Prostate gland (tissue), 2 donors: ENCODE data around the gene CD82. TPM values are rescaled to one million over a fixed set of nuclear protein-coding genes. Genes with fewer than 3 reads are reported as not detected.

Source experiments
- DNase-seq: peaks from one replicate; pipeline ENCODE4 v3.0.0-alpha.2; 2019; ENCODE audit warnings: low spot score
- H3K27ac ChIP-seq, 2 donors: fragments of 200-600 bp; sonication (generic); 2 replicates each; pipeline ENCODE4 v1.5.1; 2017 to 2019
- H3K27me3 ChIP-seq: fragments of 200-600 bp; sonication (generic); replicated peaks from 2 replicates; pipeline ENCODE4 v1.5.1; 2019; ENCODE audit not compliant: insufficient read depth
- H3K36me3 ChIP-seq, 2 donors: fragments of 200-600 bp; sonication (generic); 1 replicate in 1 of 2; 2 replicates in 1 of 2; pipeline versions ENCODE4 v1.5.1 to v1.8.1; 2017 to 2019
- H3K4me1 ChIP-seq: fragments of 200-600 bp; sonication (generic); replicated peaks from 2 replicates; pipeline ENCODE4 v1.5.1; 2019
- H3K4me3 ChIP-seq, 2 donors: fragments of 200-600 bp; sonication (generic); 2 replicates each; pipeline ENCODE4 v1.5.1; 2017 to 2019
- H3K9me3 ChIP-seq: fragments of 200-600 bp; sonication (generic); 2 replicates; pipeline ENCODE4 v1.5.1; 2017
- POLR2A ChIP-seq: fragments of 450-650 bp; IDR thresholded peaks from one replicate; pipeline ENCODE4 v1.6.1; 2016; ENCODE audit warnings: antibody characterized with exemption, mild to moderate bottlenecking
- POLR2AphosphoS5 ChIP-seq: sonication (generic); formaldehyde crosslinking; IDR thresholded peaks from one replicate; pipeline ENCODE4 v1.6.1; 2017; ENCODE audit warnings: antibody characterized with exemption
- whole genome bisulfite sequencing: methylation state at CpG from one replicate; pipeline ENCODE4 v1.1.5; 2018; 5-methylcytosine and 5-hydroxymethylcytosine counted together
- intact Hi-C: fragments of 100-400 bp; cut with DNase I; formaldehyde crosslinking; loops from one replicate; pipeline ENCODE4 v1.14.2; 2022
- total RNA-seq, 2 donors: library from RNA; depleted of rRNA; stranded (reverse); fragments of >200 nt; gene quantifications; one replicate each; pipeline ENCODE4 v1.1.0, GENCODE V29; 2016
- TF ChIP-seq, protein P1 (sequence below), 4 experiments: fragments of 200-600 bp in 2 of 4; fragments of 450-650 bp in 2 of 4; sonication (generic) in 2 of 4; IDR thresholded peaks; 1 replicate in 3 of 4; 2 replicates in 1 of 4; pipeline ENCODE4 v1.5.1; 2016 to 2019; ENCODE audit warnings: antibody characterized with exemption in 4 of 4, mild to moderate bottlenecking in 2 of 4, moderate library complexity in 2 of 4

Gene CD82
- total RNA-seq, 2 donors from 2014 or later: 35.1 to 54.6 TPM

- Histone ChIP-seq H3K9me3 (no peaks in the 10 kb centered on the region), H3K36me3 (no peaks in the 10 kb centered on the region), H3K4me3 (no peak overlapping the region), H3K27ac (peak overlapping the region in 1 of 2 donors; percentile 35), H3K4me1 (peaks cover 8% of the 10 kb centered on the region), H3K27me3 (no peaks in the 10 kb centered on the region)
- no peak for TF ChIP-seq POLR2A
- no peak for TF ChIP-seq POLR2AphosphoS5
- TF ChIP-seq, protein P1, sequence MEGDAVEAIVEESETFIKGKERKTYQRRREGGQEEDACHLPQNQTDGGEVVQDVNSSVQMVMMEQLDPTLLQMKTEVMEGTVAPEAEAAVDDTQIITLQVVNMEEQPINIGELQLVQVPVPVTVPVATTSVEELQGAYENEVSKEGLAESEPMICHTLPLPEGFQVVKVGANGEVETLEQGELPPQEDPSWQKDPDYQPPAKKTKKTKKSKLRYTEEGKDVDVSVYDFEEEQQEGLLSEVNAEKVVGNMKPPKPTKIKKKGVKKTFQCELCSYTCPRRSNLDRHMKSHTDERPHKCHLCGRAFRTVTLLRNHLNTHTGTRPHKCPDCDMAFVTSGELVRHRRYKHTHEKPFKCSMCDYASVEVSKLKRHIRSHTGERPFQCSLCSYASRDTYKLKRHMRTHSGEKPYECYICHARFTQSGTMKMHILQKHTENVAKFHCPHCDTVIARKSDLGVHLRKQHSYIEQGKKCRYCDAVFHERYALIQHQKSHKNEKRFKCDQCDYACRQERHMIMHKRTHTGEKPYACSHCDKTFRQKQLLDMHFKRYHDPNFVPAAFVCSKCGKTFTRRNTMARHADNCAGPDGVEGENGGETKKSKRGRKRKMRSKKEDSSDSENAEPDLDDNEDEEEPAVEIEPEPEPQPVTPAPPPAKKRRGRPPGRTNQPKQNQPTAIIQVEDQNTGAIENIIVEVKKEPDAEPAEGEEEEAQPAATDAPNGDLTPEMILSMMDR (IDR thresholded peaks at IDR 0.05): no peak
- DNase-seq: no peak
- intact Hi-C loops: loop anchor here (5.0 to 10.0 kb wide), 2 partner anchors 157 to 329 kb away; partner anchors contain the start of gene TSPAN18
- WGBS: 86% methylated on average over 4 of the region's 4 CpGs
Measured at GRCh38 chr11:44568331-44568657, 2.8 kb downstream of the CD82 start.

DNA sequence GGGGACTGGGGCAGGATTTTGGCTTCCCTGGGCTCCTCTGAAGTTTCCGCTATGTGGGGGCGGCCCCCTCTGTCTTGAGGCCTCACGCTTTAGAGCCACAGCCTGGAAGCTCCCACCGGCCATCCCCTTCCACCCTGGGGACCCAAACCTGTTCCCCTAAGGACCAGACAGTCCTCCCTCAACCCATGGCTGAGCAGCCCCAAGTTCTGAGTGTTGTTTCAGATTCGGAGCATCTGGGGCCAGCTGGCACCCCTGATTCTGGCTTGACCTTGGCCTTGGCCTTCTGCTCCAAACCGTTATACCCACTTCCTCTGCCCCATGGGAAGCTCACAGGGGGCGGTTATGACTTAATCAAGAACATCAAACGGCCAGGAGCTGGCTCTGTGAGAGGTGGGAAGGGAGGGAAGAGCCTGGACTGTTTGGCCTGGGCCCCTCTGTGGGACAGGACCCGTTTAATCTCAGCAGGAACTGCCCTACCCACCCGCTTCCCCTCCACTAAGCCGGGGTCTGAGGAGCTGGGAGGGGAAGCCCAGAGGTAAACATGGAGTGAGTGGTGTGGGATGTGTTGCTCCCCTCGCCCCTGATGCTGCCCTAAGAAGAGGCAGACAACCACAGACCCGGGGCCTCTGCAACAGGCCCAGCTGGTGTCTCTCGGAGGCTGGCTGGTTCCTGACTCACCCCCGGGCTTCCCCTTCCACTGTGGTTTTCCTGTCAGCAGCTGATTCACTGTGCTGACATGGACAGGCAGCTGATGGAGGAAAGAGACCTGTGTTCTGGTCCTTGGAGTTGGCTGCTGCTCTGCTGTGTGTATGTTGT, 3.4 kb downstream of the CD82 start:
- 48% methylated on average over 15 of the region's 15 CpGs for WGBS
- Histone ChIP-seq H3K9me3 (no peaks in the 10 kb centered on the region), H3K4me3 (no peak overlapping the region), H3K27ac (peak overlapping the region; percentile 35 to 61), H3K4me1 (peaks cover 8% of the 10 kb centered on the region), H3K27me3 (no peaks in the 10 kb centered on the region), H3K36me3 (no peaks in the 10 kb centered on the region)
- no peak for TF ChIP-seq POLR2A
- TF ChIP-seq, protein P1 (IDR thresholded peaks at IDR 0.05): no peak
- TF ChIP-seq POLR2AphosphoS5: peak; percentile 40
- DNase-seq: peak; percentile 36
- intact Hi-C loops: loop anchor here (5.0 to 10.0 kb wide), 2 partner anchors 156 to 328 kb away; partner anchors contain the start of gene TSPAN18

DNA sequence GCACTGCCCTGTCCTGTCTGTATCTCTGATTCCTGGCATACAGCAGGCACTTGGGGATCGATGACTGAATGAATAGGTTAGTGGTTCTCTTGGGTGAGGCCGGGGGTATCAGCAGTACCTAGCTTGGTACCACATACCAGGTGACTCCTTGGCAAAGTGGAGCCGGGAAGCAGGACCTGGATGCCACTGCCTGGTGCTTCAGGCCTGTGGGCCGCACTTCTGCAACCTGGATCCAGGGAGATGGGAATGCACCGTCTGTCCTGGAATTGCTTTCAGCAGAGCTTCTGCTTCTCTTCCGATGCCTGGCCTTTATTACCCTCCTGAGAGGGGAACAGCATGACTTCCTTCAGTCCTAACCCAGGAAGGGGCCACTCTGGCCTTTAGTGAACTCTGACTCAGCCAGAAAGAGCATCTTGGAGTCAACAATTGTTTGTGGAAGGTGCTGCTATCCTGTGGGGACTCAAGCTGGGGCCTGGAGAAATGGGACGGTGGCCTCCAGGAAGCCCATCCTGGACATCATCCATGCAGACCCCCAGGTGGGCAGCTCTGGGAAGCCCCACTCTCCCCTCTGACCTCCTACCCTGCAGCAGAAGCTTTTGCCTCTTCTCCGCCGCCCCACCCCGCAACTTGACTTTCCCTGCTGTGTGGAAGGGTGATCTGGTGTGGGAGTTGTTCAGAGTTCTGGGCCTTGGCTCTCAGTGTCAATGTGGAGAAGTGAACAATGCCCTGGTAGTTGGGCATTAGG, 5.1 kb downstream of the CD82 start:
- no peaks in the 10 kb centered on the region for H3K36me3 ChIP-seq
- no peaks in the 10 kb centered on the region for H3K27me3 ChIP-seq
- no peak for DNase-seq
- WGBS: 95% methylated on average over 10 of the region's 10 CpGs
- TF ChIP-seq POLR2AphosphoS5 (no peak), POLR2A (no peak)
- TF ChIP-seq, protein P1 (IDR thresholded peaks at IDR 0.05): no peak
- peaks cover 3% of the 10 kb centered on the region for H3K4me1 ChIP-seq
- no peak overlapping the region for H3K4me3 ChIP-seq
- no peaks in the 10 kb centered on the region for H3K9me3 ChIP-seq
- H3K27ac ChIP-seq: no peak overlapping the region
- intact Hi-C loops: no loop called here

DNA sequence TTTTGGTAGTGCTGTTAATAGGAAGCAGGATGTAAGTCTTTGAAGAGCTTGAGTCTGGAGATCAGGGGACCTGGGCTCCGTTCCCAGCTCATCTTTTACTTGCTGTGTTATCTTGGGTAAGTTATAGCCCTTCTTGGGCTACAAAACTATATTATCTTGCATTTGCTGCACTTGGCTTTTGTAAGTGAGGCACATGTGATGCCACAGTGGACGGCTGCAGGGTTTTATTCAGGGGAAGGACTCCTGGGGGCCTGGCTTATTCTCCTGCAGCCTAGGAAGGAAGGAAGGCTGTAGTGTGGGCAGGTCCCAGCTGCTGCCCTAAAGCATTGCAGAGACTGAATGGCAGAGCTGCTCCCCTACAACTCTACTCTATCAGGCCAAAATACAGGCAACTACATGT, 6.4 kb downstream of the CD82 start:
- intact Hi-C loops: no loop called here
- TF ChIP-seq POLR2A: no peak
- TF ChIP-seq, protein P1 (IDR thresholded peaks at IDR 0.05): no peak
- no peak for TF ChIP-seq POLR2AphosphoS5
- Histone ChIP-seq H3K36me3 (no peaks in the 10 kb centered on the region), H3K27me3 (no peaks in the 10 kb centered on the region), H3K9me3 (no peaks in the 10 kb centered on the region), H3K4me1 (peaks cover 5% of the 10 kb centered on the region), H3K27ac (no peak overlapping the region), H3K4me3 (no peak overlapping the region)
- DNase-seq: no peak
- 55% methylated on average over 2 of the region's 2 CpGs for WGBS
